ENCODE measurements around the gene SRP54. TPM values are rescaled to one million over a fixed set of nuclear protein-coding genes. Genes with fewer than 3 reads are reported as not detected.

SRP54 gene
- polyA plus RNA-seq, 2 of the 4 experiments (the other 2 are of a cell fraction) = 70.8 to 103 TPM

DNA sequence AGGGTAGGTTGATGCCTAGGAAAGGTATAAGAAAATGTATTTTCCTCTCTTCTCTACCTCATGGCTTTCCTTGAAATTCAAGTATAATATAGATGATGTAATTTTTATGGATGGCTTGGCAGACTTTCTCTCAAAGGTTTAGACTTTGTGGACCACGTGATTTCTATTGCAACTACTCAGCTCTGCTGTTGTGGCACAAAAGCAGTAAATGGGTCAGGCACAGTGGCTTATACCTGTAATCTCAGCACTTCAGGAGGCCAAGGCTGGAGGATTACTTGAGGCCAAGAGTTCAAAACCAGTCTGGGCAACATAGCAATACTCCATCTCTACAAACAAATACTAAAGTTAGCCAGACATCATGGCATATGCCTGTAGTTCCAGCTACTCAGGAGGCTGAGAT lies 22.0 kb downstream of the SRP54 start:
- no peak for DNase-seq (ENCODE audit: low read depth in 1 of 2, low spot score in 1 of 2)
- ChIA-PET POLR2A (interaction anchor here (0.7 kb wide), 1 partner anchor 22 kb away, joined by 3 read pairs; the partner anchor contains the start of gene SRP54), CTCF (interaction anchor here (1.6 to 2.1 kb wide), 2 partner anchors 14 to 21 kb away, joined by 3 to 5 read pairs; no protein-coding TSS in a partner anchor)
- no peak for TF ChIP-seq MYC (IDR thresholded peaks at IDR 0.05; ENCODE audit: borderline replicate concordance, low read length)
- Histone ChIP-seq H3K4me2 (no peak overlapping the region), H3K4me1 (no peaks in the 10 kb centered on the region), H3K4me3 (no peak overlapping the region), H3K27ac (no peak overlapping the region), H3K9me3 (no peaks in the 10 kb centered on the region)
- WGBS (ENCODE audit: missing lambda C conversion rate) = 90% methylated on average over 1 of the region's 1 CpG
- no peak for ATAC-seq
- no peak for FAIRE-seq

DNA sequence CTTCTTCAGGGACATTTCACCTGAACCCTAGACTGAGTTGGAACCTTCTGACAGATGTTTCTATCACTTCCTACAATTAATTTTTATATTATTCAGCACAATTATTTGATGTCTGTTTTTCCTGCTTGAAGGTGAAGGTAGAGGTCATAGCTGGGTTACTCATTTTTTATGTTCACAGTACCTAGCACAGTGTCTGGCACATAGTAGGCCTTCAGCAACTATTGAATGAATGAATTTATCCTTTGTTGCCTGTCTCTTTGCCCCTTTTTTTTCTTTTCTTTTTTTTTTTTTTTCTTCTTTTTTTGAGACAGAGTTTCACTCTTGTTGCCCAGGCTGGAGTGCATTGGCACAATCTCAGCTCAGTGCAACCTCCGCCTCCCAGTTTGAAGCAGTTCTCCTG lies 33.8 kb downstream of the SRP54 start:
- Histone ChIP-seq H3K4me1 (no peaks in the 10 kb centered on the region), H3K4me2 (no peak overlapping the region), H3K27ac (no peak overlapping the region), H3K9me3 (no peaks in the 10 kb centered on the region), H3K4me3 (no peak overlapping the region)
- WGBS (ENCODE audit: missing lambda C conversion rate) = 85% methylated on average over 1 of the region's 1 CpG
- FAIRE-seq (no peak), DNase-seq (ENCODE audit: low read depth in 1 of 2, low spot score in 1 of 2) (no peak), ATAC-seq (no peak)
- ChIA-PET POLR2A (no interaction called here), CTCF (interaction anchor here (0.7 to 1.3 kb wide), 2 partner anchors 24 to 397 kb away, joined by 3 to 5 read pairs; no protein-coding TSS in a partner anchor)
- no peak for TF ChIP-seq EHMT2 (IDR thresholded peaks at IDR 0.05; ENCODE audit: low read depth)
- no peak for TF ChIP-seq HOXB13 (CRISPR knock-in tag; IDR thresholded peaks at IDR 0.05; ENCODE audit: low read depth)
- no peak for TF ChIP-seq JUN (IDR thresholded peaks at IDR 0.05)
- TF ChIP-seq ZSCAN20 (CRISPR knock-in tag; IDR thresholded peaks at IDR 0.05) = no peak
- TF ChIP-seq NPAS2 (CRISPR knock-in tag; IDR thresholded peaks at IDR 0.05; ENCODE audit: borderline replicate concordance) = no peak
- TF ChIP-seq FOSB (CRISPR knock-in tag; IDR thresholded peaks at IDR 0.05) = no peak
- TF ChIP-seq ZFP36 (IDR thresholded peaks at IDR 0.05; ENCODE audit: borderline replicate concordance, partially characterized antibody) = no peak
- no peak for TF ChIP-seq FOXS1 (CRISPR knock-in tag; IDR thresholded peaks at IDR 0.05)
- TF ChIP-seq GATA3 (IDR thresholded peaks at IDR 0.05; ENCODE audit: borderline replicate concordance) = no peak
- no peak for TF ChIP-seq MYC (IDR thresholded peaks at IDR 0.05; ENCODE audit: borderline replicate concordance, low read length)
- no peak for TF ChIP-seq ESRRA (IDR thresholded peaks at IDR 0.05; ENCODE audit: borderline replicate concordance, low read length)

DNA sequence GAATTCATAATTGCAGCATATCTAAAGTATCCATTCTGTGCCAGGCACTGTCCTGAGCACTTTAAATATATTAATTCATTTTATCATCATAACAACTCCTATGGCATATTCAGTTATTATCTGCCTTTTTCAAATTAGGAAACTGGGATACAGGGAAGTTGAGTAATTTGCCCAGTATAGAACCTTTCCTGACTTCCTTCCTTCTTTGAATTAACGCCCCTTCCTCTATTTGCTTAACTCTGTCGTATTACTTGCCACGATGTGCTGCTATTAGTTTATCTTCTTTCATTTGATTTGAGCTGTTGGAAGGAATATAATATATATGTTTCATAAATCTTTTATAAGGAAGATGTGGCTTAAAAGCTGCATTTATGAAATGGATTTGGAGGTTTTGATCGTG lies 37.9 kb downstream of the SRP54 start:
- FAIRE-seq = no peak
- POLR2A ChIA-PET = no interaction called here

DNA sequence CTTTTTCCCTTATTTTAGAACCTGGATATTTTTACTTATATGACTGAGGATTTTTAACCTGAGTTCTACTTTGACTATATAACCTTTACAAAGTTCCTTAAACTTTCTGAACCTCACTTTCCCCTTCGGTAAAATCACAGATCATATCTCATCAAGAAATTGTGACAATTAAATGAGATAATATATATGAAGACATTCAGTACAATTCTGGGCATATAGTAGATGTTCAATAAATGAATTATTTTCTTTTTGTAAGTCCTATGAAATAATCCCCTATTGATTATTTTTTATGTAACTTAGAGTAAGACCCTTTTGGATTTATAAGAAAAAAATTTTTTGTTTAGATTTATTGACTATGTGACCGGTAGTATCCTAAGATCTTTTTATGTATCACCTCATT lies 45.6 kb downstream of the SRP54 start:
- Histone ChIP-seq H3K4me2 (no peak overlapping the region), H3K27ac (no peak overlapping the region), H3K4me1 (no peaks in the 10 kb centered on the region), H3K9me3 (peaks cover 2% of the 10 kb centered on the region; the same call in 2 of the 3 replicates), H3K4me3 (no peak overlapping the region)
- no peak for TF ChIP-seq POLR2AphosphoS2 (conservative IDR thresholded peaks at IDR 0.05; ENCODE audit: low read length)
- no peak for TF ChIP-seq HDAC2 (IDR thresholded peaks at IDR 0.05)
- TF ChIP-seq RCOR1 (IDR thresholded peaks at IDR 0.05; ENCODE audit: low read depth, low read length) = no peak
- TF ChIP-seq HOXB13 (CRISPR knock-in tag; IDR thresholded peaks at IDR 0.05; ENCODE audit: low read depth) = no peak
- TF ChIP-seq, protein P1, sequence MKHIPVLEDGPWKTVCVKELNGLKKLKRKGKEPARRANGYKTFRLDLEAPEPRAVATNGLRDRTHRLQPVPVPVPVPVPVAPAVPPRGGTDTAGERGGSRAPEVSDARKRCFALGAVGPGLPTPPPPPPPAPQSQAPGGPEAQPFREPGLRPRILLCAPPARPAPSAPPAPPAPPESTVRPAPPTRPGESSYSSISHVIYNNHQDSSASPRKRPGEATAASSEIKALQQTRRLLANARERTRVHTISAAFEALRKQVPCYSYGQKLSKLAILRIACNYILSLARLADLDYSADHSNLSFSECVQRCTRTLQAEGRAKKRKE (CRISPR knock-in tag; IDR thresholded peaks at IDR 0.05; ENCODE audit: low read depth) = no peak
- TF ChIP-seq MAFK (IDR thresholded peaks at IDR 0.05; ENCODE audit: partially characterized antibody) = no peak
- TF ChIP-seq ESRRA (IDR thresholded peaks at IDR 0.05; ENCODE audit: borderline replicate concordance, low read length) = no peak
- TF ChIP-seq CHD4 (IDR thresholded peaks at IDR 0.05; ENCODE audit: borderline replicate concordance) = no peak
- TF ChIP-seq ZNF302 (CRISPR knock-in tag; IDR thresholded peaks at IDR 0.05) = no peak
- TF ChIP-seq CEBPB (IDR thresholded peaks at IDR 0.05) = no peak
- TF ChIP-seq SMC3 (IDR thresholded peaks at IDR 0.05) = no peak
- WGBS (ENCODE audit: missing lambda C conversion rate) = 92% methylated on average over 2 of the region's 2 CpGs
- FAIRE-seq = no peak
- no peak for DNase-seq (ENCODE audit: low read depth in 1 of 2, low spot score in 1 of 2)
- POLR2A ChIA-PET = no interaction called here
- no peak for ATAC-seq
- CTCF ChIA-PET = no interaction called here

More for the DNA sequence above, 37.9 kb downstream of the SRP54 start:
- CTCF ChIA-PET = no interaction called here
- Histone ChIP-seq H3K4me2 (no peak overlapping the region), H3K9me3 (no peaks in the 10 kb centered on the region), H3K4me1 (no peaks in the 10 kb centered on the region), H3K27ac (no peak overlapping the region), H3K4me3 (no peak overlapping the region)
- TF ChIP-seq, protein P2, sequence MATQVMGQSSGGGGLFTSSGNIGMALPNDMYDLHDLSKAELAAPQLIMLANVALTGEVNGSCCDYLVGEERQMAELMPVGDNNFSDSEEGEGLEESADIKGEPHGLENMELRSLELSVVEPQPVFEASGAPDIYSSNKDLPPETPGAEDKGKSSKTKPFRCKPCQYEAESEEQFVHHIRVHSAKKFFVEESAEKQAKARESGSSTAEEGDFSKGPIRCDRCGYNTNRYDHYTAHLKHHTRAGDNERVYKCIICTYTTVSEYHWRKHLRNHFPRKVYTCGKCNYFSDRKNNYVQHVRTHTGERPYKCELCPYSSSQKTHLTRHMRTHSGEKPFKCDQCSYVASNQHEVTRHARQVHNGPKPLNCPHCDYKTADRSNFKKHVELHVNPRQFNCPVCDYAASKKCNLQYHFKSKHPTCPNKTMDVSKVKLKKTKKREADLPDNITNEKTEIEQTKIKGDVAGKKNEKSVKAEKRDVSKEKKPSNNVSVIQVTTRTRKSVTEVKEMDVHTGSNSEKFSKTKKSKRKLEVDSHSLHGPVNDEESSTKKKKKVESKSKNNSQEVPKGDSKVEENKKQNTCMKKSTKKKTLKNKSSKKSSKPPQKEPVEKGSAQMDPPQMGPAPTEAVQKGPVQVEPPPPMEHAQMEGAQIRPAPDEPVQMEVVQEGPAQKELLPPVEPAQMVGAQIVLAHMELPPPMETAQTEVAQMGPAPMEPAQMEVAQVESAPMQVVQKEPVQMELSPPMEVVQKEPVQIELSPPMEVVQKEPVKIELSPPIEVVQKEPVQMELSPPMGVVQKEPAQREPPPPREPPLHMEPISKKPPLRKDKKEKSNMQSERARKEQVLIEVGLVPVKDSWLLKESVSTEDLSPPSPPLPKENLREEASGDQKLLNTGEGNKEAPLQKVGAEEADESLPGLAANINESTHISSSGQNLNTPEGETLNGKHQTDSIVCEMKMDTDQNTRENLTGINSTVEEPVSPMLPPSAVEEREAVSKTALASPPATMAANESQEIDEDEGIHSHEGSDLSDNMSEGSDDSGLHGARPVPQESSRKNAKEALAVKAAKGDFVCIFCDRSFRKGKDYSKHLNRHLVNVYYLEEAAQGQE (IDR thresholded peaks at IDR 0.05) = no peak
- 90% methylated on average over 4 of the region's 4 CpGs for WGBS (ENCODE audit: missing lambda C conversion rate)
- DNase-seq (ENCODE audit: low read depth in 1 of 2, low spot score in 1 of 2) = no peak
- no peak for ATAC-seq

All from A549 (cell line).